ENCODE measurements around the gene RELL1.

The RELL1 gene

DNA sequence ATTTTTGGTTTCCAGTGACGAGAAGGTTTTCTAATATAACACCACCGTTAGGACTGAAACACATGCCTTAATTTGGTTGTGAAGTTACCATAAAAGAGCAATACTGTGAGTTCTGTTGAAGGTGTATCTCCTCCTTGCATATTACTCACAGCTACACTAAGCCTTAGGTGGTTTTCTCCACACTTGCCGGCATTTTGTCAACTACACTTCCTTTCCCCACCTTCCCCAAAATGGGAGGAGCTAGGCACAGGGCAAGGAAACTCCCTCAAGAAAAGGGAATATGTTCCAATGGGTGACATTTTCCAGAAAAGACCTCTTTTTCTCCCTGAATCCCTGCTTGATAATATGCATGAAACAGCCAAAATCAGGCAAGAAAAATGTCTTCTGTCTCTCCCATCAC, 44.8 kb downstream of the RELL1 start:
- no peak overlapping the region for H3K4me3 ChIP-seq (ENCODE audit: low read depth, low read length)
- TF ChIP-seq CTCF (IDR thresholded peaks at IDR 0.05; ENCODE audit: borderline replicate concordance, insufficient read depth, low read depth, low read length) = no peak

GRCh38 chr4:37639551-37640285, 46.5 kb downstream of the RELL1 start:
- TF ChIP-seq CTCF (IDR thresholded peaks at IDR 0.05; ENCODE audit: borderline replicate concordance, insufficient read depth, low read depth, low read length) = no peak
- no peak overlapping the region for H3K4me3 ChIP-seq (ENCODE audit: low read depth, low read length)

GRCh38 chr4:37635155-37635554, 51.0 kb downstream of the RELL1 start:
- no peak for TF ChIP-seq CTCF (IDR thresholded peaks at IDR 0.05; ENCODE audit: borderline replicate concordance, insufficient read depth, low read depth, low read length)

DNA sequence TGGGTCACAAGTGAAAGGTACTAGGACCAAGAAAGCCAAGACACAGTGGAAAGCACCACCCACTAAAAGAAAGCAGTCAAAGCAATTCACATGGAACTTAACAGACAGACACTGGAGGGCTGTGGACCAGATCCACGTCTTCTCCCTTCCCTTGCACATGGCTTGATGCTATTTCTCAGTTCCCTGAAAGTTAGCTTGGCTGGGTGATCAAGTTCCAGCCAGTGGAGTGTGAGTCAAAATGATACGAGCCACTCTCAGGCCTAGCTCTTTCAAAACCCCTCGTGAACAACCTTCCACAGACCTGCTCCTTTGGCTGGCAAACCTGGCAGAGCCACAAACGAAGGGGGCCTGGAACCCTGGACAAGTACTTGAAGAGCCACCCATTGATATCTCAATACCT, 52.0 kb downstream of the RELL1 start:
- no peak for TF ChIP-seq CTCF (IDR thresholded peaks at IDR 0.05; ENCODE audit: borderline replicate concordance, insufficient read depth, low read depth, low read length)
- H3K4me3 ChIP-seq (ENCODE audit: low read depth, low read length) = no peak overlapping the region

More at GRCh38 chr4:37635155-37635554, 51.0 kb downstream of the RELL1 start:
- no peak overlapping the region for H3K4me3 ChIP-seq (ENCODE audit: low read depth, low read length)

GRCh38 chr4:37632836-37633235, 53.3 kb downstream of the RELL1 start:
- TF ChIP-seq CTCF (IDR thresholded peaks at IDR 0.05; ENCODE audit: borderline replicate concordance, insufficient read depth, low read depth, low read length) = no peak

DNA sequence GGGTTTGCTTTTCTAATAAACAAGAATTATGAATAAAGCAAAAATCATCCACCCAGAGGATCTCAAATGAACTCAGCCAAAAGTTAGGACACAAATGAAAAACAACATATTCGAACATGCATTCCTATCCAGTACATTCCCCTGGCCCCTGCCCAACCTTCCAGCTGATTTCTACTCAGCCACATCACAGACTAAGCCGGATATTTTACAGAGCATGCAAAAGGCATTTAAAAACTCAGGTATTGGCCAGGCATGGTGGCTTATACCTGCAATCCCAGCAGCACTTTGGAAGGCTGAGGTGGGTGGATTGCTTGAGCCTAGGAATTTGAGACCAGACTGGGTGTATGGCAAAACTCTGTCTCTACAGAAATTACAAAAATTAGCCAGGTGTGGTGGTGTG, 54.6 kb downstream of the RELL1 start:
- no peak overlapping the region for H3K4me3 ChIP-seq (ENCODE audit: low read depth, low read length)
- TF ChIP-seq CTCF (IDR thresholded peaks at IDR 0.05; ENCODE audit: borderline replicate concordance, insufficient read depth, low read depth, low read length) = no peak

More at GRCh38 chr4:37632836-37633235, 53.3 kb downstream of the RELL1 start:
- no peak overlapping the region for H3K4me3 ChIP-seq (ENCODE audit: low read depth, low read length)

DNA sequence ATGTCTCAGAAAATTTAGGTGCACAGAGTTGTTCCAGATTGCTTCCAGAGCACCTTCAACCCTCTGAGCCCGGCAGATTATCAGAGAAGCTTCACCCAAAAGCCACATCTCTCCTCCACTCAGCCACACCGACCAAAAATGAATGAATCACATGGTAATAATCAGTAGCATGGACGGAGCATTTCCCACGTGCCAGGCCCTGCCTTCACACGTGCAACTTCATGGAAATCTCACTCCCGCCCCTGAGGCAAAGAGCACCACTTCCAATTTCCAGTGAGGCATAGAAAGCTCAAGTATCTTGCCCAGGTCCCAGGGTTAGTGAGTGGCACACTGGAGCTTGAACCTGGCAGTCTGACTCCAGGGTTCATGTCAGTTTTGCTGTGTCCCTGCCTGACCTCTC, 56.5 kb downstream of the RELL1 start:
- TF ChIP-seq CTCF (IDR thresholded peaks at IDR 0.05; ENCODE audit: borderline replicate concordance, insufficient read depth, low read depth, low read length) = no peak
- H3K4me3 ChIP-seq (ENCODE audit: low read depth, low read length) = no peak overlapping the region
